ENCODE data around the gene TMEM37.

TMEM37 gene

DNA sequence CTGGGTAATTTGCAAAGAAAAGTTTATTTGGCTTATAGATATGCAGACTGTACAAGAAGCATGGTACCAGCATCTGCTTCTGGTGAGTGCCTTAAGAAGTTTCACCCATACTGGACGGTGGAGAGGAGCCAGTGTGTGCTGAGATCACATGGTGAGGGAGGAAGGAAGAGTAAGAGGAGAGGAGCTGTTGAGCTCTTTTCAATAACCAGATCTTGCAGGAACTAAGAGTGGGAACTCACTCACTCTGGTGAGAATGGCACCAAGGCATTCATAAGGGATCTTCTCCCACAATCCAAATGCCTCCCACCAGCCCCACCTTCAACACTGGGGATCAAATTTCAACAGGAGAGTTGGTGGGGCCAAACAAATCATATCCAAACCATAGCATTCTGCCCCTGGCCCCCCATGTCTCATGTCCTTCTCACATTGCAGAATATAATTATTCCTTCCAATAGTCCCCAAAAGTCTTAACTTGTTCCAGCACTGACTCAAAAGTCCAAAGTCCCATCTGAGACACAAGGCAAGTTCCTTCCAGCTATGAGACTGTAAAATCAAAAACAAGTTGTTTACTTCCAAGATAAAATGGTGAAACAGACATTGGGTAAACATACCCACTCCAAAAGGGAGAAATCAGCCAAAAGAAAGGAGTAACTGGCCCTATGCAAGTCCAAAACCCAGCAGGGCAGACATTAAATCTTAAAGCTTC is 11.7 kb upstream of the TMEM37 start:
- H3K4me3 ChIP-seq (ENCODE audit: low read depth, low read length) = no peak overlapping the region
- TF ChIP-seq, protein P1, sequence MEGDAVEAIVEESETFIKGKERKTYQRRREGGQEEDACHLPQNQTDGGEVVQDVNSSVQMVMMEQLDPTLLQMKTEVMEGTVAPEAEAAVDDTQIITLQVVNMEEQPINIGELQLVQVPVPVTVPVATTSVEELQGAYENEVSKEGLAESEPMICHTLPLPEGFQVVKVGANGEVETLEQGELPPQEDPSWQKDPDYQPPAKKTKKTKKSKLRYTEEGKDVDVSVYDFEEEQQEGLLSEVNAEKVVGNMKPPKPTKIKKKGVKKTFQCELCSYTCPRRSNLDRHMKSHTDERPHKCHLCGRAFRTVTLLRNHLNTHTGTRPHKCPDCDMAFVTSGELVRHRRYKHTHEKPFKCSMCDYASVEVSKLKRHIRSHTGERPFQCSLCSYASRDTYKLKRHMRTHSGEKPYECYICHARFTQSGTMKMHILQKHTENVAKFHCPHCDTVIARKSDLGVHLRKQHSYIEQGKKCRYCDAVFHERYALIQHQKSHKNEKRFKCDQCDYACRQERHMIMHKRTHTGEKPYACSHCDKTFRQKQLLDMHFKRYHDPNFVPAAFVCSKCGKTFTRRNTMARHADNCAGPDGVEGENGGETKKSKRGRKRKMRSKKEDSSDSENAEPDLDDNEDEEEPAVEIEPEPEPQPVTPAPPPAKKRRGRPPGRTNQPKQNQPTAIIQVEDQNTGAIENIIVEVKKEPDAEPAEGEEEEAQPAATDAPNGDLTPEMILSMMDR (IDR thresholded peaks at IDR 0.05; ENCODE audit: low read depth, low read length) = no peak

DNA sequence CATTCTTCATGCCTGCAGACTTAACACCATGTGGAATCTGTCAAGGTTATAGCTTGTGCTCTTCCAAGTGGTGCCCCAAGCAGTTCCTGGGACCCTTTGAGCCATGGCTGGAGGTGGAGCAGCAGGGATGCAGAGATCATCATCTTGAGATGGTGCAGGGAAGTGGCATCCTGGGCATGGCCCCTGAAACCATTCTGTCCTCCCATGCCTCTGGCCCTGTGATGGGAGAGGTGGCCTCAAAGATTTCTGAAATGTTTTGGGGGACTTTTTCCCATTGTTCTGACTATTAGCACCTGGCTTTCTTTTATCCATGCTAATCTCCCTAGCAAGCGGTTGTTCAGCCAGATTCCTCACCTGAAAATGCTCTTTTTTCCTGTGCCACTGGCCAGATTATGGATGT is 10.3 kb upstream of the TMEM37 start:
- TF ChIP-seq, protein P1 (IDR thresholded peaks at IDR 0.05; ENCODE audit: low read depth, low read length) = no peak

DNA sequence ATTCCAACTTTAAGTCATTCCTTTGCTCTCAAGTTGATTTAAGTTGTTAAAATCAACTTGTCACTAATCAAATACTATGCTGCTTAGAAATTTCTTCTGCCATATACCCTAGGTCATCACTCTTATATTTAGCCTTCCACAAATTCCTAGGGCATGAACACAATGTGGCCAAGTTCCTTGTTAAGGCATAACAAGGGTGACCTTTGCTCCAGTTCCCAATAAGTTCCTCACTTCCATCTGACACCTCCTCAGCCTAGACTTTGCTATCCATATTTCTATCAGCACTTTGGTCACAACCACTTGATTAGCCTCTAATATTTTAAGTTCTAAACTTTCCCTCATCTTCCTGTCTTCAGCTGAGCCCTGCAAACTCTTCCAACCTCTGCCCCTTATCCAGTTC is 9.9 kb upstream of the TMEM37 start:
- H3K4me3 ChIP-seq (ENCODE audit: low read depth, low read length) = no peak overlapping the region
- TF ChIP-seq, protein P1 (IDR thresholded peaks at IDR 0.05; ENCODE audit: low read depth, low read length) = no peak

More for the DNA sequence above, 10.3 kb upstream of the TMEM37 start:
- no peak overlapping the region for H3K4me3 ChIP-seq (ENCODE audit: low read depth, low read length)

DNA sequence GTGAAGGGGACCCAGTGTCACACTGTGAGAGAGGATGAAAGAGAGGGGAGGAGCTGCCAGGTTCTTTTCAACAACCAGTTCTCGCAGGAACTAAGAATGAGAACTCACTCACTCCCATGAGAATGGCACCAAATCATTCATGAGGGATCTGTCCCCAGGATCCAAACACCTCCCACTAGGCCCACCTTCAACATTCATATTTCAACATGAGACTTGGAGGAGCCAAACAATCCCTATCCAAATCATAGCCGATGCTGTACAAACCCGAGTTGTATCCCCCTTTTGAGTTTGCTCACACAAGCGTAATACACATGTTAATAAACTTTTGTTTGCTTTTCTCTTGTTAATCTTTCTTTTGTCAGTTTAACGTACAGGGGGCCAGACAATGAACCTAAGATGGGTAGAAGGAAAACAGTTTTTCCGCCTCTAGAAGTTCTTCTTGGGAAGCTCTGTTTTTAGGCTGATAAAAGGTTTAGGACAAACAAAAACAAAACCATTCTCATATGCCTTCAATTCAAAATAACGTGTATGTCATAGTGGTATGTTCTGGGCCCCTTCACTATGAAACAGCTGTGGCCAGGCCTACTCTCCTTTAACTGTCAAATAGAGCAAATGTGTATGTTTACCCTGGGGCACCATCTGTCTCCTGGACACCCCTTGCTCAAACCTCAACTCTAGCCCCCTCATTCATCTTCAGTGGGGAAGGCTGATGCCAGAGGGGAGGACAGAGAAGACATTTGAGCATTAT is 9.1 kb upstream of the TMEM37 start:
- TF ChIP-seq, protein P1 (IDR thresholded peaks at IDR 0.05; ENCODE audit: low read depth, low read length) = no peak
- no peak overlapping the region for H3K4me3 ChIP-seq (ENCODE audit: low read depth, low read length)

DNA sequence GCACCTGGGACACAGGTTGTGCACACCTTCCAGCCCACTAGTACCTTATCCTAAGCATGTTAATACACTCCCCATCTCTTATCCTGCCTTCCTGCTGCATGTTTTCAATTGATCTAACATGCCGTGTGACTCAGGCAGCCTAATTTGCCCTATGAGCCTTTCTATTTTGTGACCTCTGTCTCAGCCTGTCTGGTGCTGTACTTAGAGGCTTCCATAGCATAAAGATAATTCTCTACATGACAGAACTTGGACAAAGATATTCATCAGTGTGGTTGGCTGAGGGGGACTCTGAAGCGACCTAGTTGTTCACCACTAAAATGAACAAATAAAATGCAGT is 8.6 kb upstream of the TMEM37 start:
- TF ChIP-seq, protein P1 (IDR thresholded peaks at IDR 0.05; ENCODE audit: low read depth, low read length) = no peak
- H3K4me3 ChIP-seq (ENCODE audit: low read depth, low read length) = no peak overlapping the region

DNA sequence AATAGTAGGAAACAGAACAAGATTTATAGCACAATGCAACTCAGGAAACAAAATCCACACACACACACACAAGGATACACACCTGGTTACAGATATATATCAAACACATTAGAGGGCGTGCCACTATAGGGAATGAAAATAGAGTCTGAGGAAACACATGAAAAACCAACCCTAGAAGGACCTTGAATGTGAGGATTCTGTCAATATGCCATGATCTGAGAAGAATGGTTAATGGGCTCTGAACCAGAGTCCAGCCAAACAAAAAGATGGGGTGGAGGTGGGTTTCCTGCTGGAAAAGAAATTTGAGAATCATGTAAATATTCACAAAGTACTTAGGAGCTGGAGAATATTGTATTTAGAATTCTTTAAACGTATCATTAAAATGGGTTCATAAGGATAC is 7.8 kb upstream of the TMEM37 start:
- no peak overlapping the region for H3K4me3 ChIP-seq (ENCODE audit: low read depth, low read length)
- TF ChIP-seq, protein P1 (IDR thresholded peaks at IDR 0.05; ENCODE audit: low read depth, low read length) = no peak

All from WI38 (cell line).